Fibroblast of gingiva (primary cell): ENCODE results near the gene DHX58.

Experiments used
- DNase-seq: peaks from one replicate; pipeline ENCODE4 v3.0.0-alpha.2; 2011; ENCODE audit warnings: low read depth

Gene DHX58

GRCh38 chr17:42053731-42054500, 58.6 kb downstream of the DHX58 start:
- no peak for DNase-seq

- DNase-seq = no peak
Measured at GRCh38 chr17:42052346-42052877, 60.1 kb downstream of the DHX58 start.

- no peak for DNase-seq
Measured at GRCh38 chr17:42051645-42052044, 60.9 kb downstream of the DHX58 start.
